Renal cortex interstitium (tissue), 11 donors: Measurements from ENCODE around the gene PEX10. TPM values are rescaled to one million over a fixed set of nuclear protein-coding genes. Genes with fewer than 3 reads are reported as not detected.

Experiments
- DNase-seq, 11 donors: peaks; one replicate each; pipeline ENCODE4 v3.0.0-alpha.2; 2013; ENCODE audit warnings: low read depth in 9 of 11, low spot score in 4 of 11; ENCODE audit errors: extremely low read depth in 1 of 11
- polyA plus RNA-seq, 3 donors: library from polyadenylated mRNA; unstranded; fragments of 120-200 nt; gene quantifications; one replicate each; pipeline ENCODE4 v1.2.1, GENCODE V29; 2013; ENCODE audit not compliant: insufficient read length in 3 of 3

The PEX10 gene
- polyA plus RNA-seq, 3 donors: 21.4 to 26.8 (median 26.6) TPM

DNA sequence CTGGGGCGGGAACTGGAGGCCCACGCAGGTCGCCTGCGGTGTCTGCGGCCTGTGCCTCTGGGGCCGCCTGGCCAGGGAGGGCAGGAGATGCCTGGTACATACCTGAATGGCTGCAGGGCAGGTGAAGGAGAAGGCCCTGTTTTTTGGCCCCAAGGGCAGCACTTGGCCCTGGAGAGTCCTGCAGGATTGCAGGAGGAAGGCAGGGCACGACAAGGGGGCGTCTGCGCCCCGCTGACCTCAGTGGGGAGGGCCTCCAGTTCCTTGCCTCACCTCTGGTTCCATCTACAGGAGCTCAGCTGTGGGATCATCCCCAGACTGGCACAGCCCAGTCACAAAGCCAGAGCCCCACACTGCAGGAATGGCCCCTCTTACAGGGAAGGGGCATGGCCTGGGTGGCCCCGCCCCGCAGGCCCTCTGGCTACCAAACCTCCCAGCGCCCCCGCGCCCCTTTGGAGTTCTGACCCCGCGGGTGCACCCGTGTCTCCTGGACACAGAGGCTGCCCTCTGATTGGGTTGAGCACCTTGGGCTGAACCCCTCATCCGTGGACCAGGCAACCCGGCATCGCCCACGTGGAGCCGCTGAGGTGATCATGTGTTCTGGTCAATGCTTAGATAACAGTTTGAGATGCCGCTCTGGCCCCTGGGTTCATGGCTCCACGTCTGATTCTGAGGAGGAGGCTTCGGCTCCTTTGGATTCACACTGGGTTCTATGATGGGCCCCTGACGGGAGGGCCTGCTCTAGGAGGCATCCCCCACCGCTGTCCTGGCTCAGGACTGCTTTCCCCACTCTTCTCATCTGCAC is 1.3 kb upstream of the PEX10 start:
- DNase-seq: no peak

DNA sequence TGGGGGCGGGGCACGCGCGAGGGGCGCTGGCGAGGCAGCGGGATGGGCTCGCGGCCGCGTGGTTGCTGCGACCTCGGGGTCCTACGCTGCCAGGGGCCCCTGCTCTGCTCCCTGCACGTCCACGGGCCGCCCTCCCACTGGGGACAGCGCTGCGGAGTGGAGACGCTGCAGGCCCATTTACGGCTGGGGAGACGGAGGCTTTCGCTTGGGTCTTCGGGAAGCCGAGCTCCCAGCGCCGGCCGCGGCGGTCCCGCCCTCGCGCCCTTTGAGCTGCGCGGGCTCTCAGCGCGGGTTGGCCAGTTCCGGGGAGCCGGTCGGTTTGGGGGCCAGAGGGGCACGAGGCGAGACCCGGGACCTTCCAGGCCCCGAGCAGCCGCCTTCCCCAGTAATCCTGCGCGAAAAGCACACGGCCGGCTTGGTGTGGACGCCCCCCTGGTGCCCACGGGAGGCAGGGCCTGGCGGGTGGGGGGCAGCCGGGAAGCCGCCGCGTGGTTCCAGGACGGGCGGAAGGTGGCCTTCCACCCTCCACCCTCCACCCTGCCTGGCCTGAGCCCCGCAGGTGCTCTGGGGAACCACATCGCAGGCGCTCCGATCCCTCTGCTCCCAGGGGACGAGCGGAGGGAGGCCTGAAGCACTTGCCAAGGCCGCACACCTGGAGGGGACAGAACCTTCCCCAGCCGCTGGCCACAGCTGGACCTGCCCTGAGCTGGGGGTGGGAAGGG is 570 bp upstream of the PEX10 start:
- peak in 1 of 11 donors; percentile 38 for DNase-seq

DNA sequence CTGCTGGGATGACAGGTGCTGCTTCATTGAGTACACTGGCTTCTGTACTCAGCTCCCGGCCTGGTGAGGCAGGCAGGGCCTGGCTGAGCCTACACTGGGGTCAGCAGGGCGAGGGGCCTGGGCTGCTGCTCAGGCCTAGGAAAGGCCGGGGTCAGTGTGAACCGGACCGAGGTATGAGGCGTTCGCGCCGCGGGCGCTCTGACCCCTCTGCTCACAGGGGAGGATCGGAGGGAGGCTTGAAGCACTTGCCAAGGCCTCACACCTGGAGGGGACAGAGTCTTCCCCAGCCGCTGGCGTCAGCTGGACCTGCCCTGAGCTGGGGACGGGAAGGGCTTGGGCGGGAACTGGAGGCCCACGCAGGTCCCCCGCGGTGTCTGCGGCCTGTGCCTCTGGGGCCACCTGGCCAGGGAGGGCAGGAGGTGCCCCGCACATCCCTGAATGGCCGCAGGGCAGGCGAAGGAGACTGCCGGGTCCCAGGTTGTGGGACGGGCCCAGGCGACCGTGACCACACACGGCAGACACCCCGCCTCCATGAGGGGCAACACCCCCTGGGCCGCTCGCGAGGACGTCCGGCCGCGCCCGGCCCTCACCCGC is 466 bp downstream of the PEX10 start:
- DNase-seq: no peak

DNA sequence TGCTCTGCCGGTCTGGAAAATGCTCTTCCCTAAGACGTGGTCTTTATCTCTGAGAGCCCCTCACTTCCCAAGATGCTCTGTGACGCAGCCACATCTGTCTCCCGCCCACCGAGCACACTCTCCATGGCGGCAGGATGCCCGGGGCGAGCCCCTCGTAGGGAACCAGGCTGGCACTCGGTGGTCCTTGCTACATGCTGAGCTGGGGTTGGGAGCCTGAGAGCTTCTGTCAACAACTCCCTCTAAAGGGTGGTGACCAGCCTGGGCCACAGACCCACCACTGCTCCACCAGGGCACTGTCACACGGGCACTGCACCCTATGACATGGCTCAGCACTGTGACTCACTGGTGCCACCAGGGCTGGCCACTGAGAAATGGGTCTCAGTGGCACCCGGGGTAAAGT is 2.6 kb downstream of the PEX10 start:
- DNase-seq: no peak

DNA sequence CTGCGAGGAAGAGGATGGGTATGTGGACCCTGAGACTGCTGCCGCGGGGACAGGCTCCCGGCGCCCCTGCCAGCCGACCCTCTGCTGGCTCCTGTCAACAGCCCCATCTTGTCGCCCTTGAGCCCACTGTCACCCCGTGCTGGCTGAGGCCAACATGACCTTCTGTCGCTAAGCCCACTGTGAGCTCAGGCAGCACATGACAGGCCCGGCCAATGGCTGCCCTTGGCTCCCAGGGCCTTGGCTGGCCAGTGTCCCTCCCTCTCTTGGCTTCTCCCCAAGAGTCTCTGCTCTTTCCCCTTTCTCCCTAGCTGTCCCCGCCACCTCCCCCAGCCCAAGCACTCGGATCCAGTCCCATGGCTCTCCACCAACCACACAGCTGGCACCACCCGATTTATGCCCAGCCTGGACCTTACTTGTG is 3.5 kb downstream of the PEX10 start:
- DNase-seq: no peak

DNA sequence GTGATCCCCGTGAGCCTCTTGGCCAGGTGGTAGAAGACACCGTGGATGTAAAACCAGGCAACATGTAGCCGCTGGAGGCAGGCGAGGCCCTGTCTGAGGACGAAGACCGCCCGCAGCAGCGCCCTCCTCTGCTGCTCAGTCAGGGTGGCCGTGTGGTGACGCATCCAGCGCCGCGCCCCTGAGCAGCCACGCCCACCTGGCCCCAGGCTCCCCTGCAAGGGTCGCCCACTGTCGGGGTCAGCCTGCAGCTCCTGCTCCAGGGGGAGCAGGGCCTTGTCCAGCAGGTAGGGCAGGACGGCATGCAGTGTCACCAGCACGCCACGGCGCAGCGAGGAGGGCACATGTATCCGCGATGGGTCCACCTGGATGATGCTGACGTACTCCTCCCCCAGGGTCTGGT is 3.9 kb downstream of the PEX10 start:
- no peak for DNase-seq

DNA sequence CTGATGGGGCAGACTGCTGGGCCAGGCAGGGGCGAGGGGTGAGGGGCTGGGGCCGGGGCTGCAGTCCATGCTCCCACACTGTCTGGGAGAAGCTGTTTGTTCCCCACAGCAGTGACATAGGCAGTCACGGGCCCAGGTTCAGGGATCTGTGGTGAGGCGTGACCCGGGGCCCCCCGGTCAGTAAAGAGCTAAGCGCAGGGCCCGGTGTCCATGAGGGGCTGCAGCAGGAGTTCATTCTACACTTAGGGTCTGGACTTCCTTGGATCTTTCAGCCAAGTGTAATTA is 4.4 kb downstream of the PEX10 start:
- DNase-seq: no peak

DNA sequence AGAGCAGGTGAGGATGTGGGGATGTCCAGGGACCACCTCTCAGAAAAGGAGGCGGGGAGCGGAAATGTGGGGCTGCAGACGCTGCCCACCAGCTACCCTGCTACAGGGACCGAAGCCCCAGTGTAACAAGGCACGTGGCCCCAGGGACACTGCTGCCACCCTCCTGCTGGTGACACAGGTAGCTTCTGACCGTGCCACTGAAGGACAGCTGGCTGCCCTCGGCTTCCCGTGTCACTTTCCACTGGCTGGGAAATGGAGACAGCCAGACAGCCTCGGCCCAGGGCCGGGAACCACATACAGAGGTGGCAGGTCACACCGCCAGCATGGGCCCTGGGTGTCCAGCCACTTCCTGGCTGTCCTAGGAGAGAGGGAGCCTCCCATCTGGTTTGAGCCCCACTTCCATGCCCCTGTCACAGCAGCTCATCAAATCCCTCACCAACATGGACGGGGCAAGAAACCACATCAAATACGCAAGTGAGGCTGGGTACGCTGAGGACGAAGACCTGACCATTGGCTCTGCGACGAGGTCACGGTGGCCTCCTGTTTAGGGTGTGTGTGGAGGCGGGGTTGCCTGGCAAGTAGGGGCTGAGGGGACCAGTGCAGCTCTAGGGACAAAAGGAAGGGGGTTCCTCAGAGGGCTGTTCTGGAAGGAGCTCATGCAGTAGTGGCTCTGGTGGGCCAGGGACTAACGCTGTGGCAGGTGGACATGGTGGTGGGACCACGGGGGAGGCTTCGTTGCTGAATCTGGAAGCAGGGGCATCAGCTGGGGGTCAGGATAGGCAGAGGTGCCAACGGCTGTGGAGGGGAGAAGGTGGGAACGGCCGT is 5.0 kb downstream of the PEX10 start:
- no peak for DNase-seq

DNA sequence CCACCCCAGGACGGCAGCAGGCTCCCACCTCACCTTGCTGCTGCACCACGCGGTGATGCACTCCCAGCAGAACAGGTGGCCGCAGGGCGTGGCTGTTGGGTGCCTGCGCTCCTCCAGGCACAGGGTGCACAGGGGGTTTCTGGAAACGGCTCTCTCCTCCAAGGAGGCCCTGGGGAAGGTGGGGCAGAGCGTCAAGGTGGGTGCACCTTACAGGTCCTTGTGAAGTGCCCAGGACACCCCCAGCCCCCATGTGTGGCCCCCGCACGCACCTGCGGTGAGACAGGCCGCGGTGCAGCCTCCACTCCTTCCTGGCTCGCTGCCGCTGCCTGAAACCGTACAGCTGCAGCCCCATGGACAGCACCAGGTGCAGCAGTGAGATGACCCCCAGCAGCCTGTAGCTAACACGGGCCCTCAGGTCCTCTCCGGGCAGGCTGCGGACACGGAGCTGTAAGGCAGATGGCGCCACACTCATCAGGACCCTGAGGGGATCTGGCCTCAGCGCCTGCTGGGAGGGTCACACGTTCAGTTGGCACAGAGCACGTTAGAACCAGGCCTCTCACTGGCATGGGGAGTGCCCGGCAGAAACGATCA is 5.8 kb downstream of the PEX10 start:
- DNase-seq: no peak

DNA sequence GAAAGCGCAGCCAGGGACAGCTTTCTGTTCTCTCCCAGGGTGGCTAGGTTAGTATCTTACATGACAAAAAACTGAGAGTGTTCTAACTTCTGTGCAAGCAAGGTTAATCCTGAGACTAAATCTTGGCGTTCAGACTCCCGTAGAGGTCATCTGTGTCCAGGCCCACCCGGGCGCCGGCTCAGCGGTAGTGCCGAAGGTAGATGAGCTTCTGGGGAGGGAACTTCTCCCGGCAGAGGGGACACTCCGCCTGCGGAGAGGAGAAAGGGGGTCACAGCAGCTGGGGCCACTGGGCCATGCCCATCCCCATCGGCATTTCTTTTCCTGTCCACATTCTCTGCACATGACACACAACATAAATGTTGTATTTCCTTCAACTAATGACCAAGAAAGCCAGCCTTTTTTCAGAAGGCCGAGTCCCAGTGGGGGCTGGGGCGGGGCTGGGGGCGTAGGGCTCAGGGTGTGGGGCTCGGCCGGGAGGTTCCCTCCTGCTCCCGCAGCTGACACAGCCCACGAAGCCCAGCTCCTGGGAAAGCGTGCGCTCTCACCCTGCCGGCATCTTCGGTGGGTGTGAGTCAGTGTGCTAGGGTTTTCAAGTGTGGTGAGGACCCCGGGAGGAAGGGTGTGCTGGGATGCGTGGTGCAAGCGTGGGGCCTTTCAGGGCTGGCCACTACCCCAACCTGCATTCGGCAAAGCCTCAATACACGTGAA is 6.6 kb downstream of the PEX10 start:
- no peak for DNase-seq

DNA sequence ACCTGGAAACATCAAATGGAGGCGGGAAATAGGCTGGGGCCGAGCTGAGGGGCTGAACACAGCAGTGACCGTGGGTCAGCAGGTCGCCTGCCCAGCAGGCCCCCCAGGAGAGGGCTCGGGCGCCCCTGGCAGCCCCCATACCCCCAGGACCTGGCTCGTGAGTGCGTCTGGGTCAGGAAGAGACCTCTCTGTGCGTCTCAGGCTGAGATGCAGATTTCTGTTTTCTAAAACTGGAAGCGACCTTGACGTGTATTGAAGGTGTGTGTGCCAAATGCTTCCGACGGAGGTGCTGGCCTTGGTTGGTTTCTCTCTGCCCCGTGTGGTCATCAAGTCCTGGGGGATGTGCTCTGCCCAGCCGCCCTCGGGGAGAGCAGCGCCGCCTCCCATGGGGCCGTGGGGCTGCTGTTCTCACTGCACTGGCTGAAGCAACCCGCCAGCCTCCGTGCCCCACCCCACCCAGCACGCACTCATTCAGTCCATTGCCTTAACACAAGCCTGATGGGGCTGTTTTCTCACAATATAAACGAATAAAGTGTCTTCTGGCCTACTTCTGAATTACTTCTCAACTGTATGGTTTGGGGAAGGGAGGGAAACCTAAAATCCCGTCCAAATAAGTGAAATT is 7.4 kb downstream of the PEX10 start:
- no peak for DNase-seq

DNA sequence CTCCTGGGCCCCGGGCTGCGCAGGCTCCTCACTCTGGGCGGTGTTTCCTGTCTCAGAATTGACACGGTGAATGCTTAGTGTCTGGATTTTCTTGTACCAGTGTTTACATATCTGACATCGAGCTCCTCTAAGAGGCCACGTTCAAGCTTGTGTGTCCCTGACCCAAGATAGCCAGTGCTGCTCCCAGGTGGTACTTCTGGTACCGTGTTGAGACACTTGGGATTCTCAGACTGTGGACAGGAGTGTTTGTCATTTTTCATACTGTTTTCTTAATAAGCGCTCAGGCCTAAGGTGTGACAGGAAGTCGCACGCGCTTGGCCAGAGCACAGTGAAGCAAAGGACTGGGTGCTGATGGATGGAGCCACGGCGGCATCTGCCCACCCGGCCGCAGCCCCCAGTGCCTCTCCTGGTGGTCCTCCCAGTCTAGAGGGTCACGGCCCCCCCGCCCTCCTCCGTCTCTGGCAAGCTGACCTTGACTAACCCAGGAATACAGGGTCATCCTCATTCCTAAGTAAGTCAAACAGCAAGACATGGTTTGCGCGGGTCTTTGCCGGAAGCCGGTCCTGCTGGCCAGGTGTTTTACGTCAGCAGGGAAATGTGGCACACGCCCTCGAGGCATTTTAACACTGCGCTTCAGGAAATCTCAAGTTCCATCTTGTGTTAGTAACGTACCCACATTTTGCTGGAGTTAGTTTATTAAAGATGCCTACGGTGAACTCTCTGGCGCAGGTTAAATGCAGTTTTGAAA is 8.0 kb downstream of the PEX10 start:
- no peak for DNase-seq

DNA sequence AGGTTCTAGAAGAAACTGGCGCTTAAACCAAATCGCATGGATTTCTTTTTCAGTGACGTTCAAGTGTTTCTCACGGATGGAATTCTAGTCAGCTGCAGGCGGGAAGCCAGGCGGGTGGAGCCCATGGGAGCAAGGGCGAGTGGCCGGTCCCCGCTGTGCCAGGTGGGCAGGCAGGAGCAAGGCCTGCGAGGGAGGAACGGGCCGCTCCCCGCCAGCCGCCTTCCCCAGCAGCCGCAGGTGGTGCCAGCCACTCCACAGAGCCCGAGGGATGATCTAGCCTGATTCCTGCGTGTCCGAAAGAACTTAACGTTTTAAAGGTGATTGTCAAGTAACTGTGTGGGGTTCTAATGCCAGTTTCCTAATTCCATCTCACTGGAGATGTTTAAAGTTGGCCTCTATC is 9.1 kb downstream of the PEX10 start:
- no peak for DNase-seq

DNA sequence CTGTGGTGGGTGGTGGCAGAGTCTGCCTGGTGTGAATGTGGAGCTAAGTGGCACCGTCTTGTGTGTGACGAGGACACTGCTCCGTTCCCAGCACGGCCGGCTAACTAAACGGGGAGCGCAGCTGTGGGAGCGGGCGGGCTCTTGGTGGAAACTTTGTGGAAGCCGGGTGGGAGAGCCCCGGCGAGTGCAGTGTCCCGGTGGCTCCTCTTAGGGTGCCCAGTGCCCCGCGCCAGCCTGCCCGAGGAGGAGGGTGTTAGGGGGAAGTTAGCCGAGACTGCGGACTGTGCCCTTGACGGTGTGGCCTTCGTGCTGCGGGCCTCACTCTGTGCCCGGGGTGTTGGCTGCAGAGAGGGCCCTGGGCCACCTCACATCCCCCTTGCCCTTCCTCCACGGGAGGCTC is 9.9 kb downstream of the PEX10 start:
- DNase-seq: no peak

DNA sequence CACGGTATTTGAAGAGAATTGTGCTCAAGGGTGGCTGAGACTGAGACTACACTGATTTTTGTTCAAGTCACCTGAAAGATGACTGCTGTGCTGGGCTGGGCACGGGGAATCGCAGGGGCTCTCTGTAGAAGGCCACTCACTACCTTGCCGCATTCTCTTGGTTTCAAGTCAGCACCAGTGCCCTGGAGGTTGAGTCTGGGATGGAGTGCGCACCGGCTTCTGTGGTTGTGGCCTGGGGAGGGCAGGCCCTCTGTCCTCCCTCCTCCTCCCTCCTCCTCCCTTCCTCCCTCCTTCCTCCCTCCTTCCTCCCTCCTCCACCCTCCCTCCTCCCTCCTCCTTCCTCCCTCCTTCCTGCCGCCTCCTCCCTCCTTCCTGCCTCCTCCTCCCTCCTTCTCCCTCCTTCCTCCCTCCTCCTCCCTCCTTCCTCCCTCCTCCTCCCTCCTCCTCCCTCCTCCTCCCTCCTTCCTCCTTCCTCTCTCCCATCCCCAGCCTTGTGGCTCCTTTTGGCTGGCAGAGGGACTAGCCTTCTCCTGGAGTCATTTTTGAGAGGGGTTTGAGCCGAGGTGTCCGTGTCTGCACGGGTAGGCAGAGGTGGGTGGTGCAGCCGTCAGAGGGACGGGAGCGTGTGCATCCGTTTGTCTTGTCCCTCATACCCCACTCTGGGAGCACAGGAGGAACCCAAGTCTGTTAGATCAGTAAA is 11.3 kb downstream of the PEX10 start:
- no peak for DNase-seq

DNA sequence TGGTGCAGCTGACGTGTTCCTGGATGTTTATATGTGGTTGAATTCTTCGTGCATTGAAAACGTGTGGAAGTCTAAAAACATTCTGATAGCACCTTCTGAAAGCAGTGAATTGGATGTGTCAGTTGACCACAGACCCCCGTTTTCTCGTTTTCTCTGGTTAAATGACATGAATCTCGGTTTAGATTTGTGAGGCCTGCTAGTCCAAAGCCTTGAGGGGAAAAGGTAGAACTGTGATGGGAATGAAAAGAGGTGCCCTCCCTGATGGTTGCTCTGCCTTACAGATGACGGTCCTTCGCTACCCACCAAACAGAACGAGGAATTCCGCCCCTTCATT is 11.8 kb downstream of the PEX10 start:
- DNase-seq: no peak

DNA sequence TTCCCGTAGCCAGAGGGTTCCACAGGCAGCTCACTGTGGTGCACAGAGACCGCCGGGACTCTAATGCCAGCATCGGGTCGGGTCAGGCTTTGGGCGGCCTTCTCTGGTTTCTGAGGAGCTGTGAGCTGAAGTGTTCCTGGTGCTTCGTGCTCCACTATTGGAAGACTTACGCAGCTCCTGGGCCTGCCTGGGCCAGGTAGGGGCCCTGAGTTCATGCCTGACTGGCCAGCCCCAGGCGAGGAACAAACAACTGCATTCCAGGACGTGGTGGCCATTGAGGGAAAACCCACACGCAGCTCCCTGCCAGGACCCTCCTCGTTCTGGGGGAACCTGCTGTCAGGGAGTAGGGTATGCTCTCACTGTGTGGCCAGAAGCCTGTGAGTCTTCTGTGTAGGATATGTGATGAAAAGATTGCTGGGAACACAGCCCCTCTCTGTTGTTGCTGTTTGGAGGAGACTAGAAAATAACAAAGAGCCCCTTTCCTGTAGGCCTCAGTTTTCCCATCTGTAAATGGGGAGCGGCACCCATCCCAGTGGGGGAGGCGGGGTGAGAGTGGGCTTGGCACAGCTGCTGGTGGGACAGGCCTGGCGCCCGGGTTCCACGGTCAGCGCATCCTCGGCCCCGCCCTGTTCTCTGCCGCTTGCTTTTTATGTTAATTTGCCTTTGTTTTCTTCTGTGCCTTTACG is 12.3 kb downstream of the PEX10 start:
- peak in 1 of 11 donors; percentile 47 for DNase-seq
